ENCODE measurements around the gene ADAMTSL5. TPM values are rescaled to one million over a fixed set of nuclear protein-coding genes. Genes with fewer than 3 reads are reported as not detected.

The ADAMTSL5 gene
- total RNA-seq, 4 donors from 2014 or later = 0.46 to 7.0 (median 4.6) TPM

GRCh38 chr19:1555487-1556389 is 42.9 kb upstream of the ADAMTSL5 start:
- DNase-seq (ENCODE audit: low spot score in 2 of 2) = no peak
- no peak for TF ChIP-seq CTCF (IDR thresholded peaks at IDR 0.05)
- no peak for TF ChIP-seq POLR2A (IDR thresholded peaks at IDR 0.05)
- intact Hi-C loops (cut with DNase I; ENCODE audit: low total_unique reads) = no loop called here
- WGBS, 2 donors = 94% methylated on average over 101 to 115 of the region's 121 CpGs
- no peak overlapping the region for H3K4me3 ChIP-seq (ENCODE audit: low read depth, poor library complexity, severe bottlenecking)

- WGBS, 2 donors = 92 to 93% methylated on average over 24 of the region's 24 CpGs
- intact Hi-C loops (cut with DNase I; ENCODE audit: low total_unique reads) = no loop called here
- TF ChIP-seq CTCF (IDR thresholded peaks at IDR 0.05) (no peak), POLR2A (IDR thresholded peaks at IDR 0.05) (no peak)
- H3K4me3 ChIP-seq (ENCODE audit: low read depth, poor library complexity, severe bottlenecking) = no peak overlapping the region
- DNase-seq (ENCODE audit: low spot score in 2 of 2) = no peak
Observed at GRCh38 chr19:1554968-1555367, 42.1 kb upstream of the ADAMTSL5 start.

GRCh38 chr19:1553415-1553814 is 40.6 kb upstream of the ADAMTSL5 start:
- no peak for TF ChIP-seq POLR2A (IDR thresholded peaks at IDR 0.05)
- no peak for TF ChIP-seq CTCF (IDR thresholded peaks at IDR 0.05)
- intact Hi-C loops (cut with DNase I; ENCODE audit: low total_unique reads) = no loop called here
- no peak overlapping the region for H3K4me3 ChIP-seq (ENCODE audit: low read depth, poor library complexity, severe bottlenecking)
- WGBS, 2 donors = 88 to 92% methylated on average over 10 of the region's 10 CpGs
- DNase-seq (ENCODE audit: low spot score in 2 of 2) = no peak

- WGBS, 2 donors = 80% methylated on average over 17 of the region's 17 CpGs
- DNase-seq (ENCODE audit: low spot score in 2 of 2) = no peak
- no peak overlapping the region for H3K4me3 ChIP-seq (ENCODE audit: low read depth, poor library complexity, severe bottlenecking)
- intact Hi-C loops (cut with DNase I; ENCODE audit: low total_unique reads) = no loop called here
- TF ChIP-seq CTCF (IDR thresholded peaks at IDR 0.05) (no peak), POLR2A (IDR thresholded peaks at IDR 0.05) (no peak)
Observed at GRCh38 chr19:1551068-1552040, 38.5 kb upstream of the ADAMTSL5 start.

DNA sequence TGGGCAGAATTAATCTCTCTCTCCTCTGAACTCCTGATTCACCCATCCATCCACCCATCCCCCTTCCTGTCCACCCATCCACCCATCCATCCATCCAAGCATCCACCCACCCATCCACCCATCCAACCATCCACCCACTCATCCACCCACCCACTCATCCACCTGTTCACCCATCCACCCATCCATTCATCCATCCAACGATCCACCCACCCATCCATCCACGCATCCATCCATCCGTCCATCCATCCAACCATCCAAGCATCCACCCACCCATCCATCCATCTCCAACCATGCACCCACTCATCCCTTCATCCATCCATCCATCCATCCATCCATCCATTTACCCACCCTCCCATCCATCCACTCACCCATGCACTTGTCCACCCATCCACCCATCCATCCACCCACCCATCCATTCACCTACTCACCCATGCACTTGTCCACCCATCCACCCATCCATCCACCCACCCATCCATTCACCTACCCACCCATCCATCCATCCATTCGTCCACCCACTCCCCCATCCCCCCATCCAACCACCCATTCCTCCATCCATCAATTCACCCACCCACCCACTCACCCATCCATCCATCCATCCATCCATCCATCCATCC is 36.6 kb upstream of the ADAMTSL5 start:
- intact Hi-C loops (cut with DNase I; ENCODE audit: low total_unique reads) = loop anchor here (5.0 kb wide), 1 partner anchor 123 kb away; no protein-coding TSS in a partner anchor

More for the DNA sequence above, 36.6 kb upstream of the ADAMTSL5 start:
- no peak overlapping the region for H3K4me3 ChIP-seq (ENCODE audit: low read depth, poor library complexity, severe bottlenecking)
- TF ChIP-seq CTCF (IDR thresholded peaks at IDR 0.05) (no peak), POLR2A (IDR thresholded peaks at IDR 0.05) (no peak)
- 85 to 90% methylated on average over 4 of the region's 4 CpGs for WGBS, 2 donors
- no peak for DNase-seq (ENCODE audit: low spot score in 2 of 2)

All from lower leg skin (tissue), 4 donors.